ENCODE measurements around the gene BCL2.

- no peak for TF ChIP-seq CTCF (conservative IDR thresholded peaks at IDR 0.05; ENCODE audit: low read length)
- TF ChIP-seq EZH2phosphoT487 (IDR thresholded peaks at IDR 0.05; ENCODE audit: borderline replicate concordance, low read depth, low read length), result no peak
These were observed 240.5 kb downstream of the BCL2 start for GRCh38 chr18:63079114-63079513.
